Stomach (tissue), 4 donors: Measurements from ENCODE around the gene MBD3L2.

Experiments
- CTCF ChIP-seq, 7 experiments: fragments of 450-650 bp in 4 of 7; fragments of 200-600 bp in 3 of 7; sonication (generic) in 3 of 7; IDR thresholded peaks; one replicate each; pipeline ENCODE4 v1.5.1; 2016 to 2019; ENCODE audit warnings: antibody characterized with exemption in 7 of 7, control low read depth in 2 of 7, mild to moderate bottlenecking in 1 of 7
- POLR2A ChIP-seq, 4 donors: fragments of 450-650 bp; IDR thresholded peaks; one replicate each; pipeline ENCODE4 v1.6.1; 2016; ENCODE audit warnings: antibody characterized with exemption in 4 of 4, control low read depth in 2 of 4, mild to moderate bottlenecking in 1 of 4, moderate library complexity in 1 of 4

- TF ChIP-seq CTCF (IDR thresholded peaks at IDR 0.05) (no peak), POLR2A (IDR thresholded peaks at IDR 0.05) (no peak)
These were observed 42.9 kb upstream of the MBD3L2 start for GRCh38 chr19:7006135-7006704.
